Panc1 (cell line): ENCODE measurements around the gene KIAA2012. TPM values are rescaled to one million over a fixed set of nuclear protein-coding genes. Genes with fewer than 3 reads are reported as not detected.
A peak's percentile ranks its signal among the peaks of the same experiment; 100 is the strongest.

Experiments
- ATAC-seq: fragments of 200-7000 bp; cut with Tn5 transposase; 2 replicates; pipeline ENCODE4 v1.9.1; 2020; ENCODE audit warnings: mild to moderate bottlenecking, moderate library complexity
- BruUV-seq: library from RNA; stranded (reverse); fragments of 400-500 nt; replicated peaks from 2 replicates; lab custom pipeline; 2021; lab: Mats Ljungman, UMichigan
- CTCF ChIA-PET: fragments of 300-600 bp; sonication (Branson Sonifier 250); formaldehyde crosslinking; loops from one replicate; lab custom pipeline; 2022; ENCODE audit warnings: antibody characterized with exemption; lab: Charles Lee
- POLR2A ChIA-PET: fragments of 300-600 bp; sonication (Branson Sonifier 250); formaldehyde crosslinking; loops from one replicate; lab custom pipeline; 2022; ENCODE audit warnings: antibody characterized with exemption; lab: Charles Lee
- DNase-seq: peaks from one replicate; pipeline ENCODE4 v3.0.0-alpha.2; 2010; ENCODE audit warnings: low read depth, low spot score
- H3K27ac ChIP-seq: 2 replicates; pipeline ENCODE4 v1.5.1; 2011; ENCODE audit warnings: mild to moderate bottlenecking, low read length, inconsistent platforms
- H3K27me3 ChIP-seq: fragments of 200-500 bp; sonication (Bioruptor generic); 2 replicates; pipeline ENCODE4 v1.6.0; 2014; ENCODE audit warnings: low read length, inconsistent platforms; ENCODE audit not compliant: control insufficient read depth, insufficient read depth
- H3K36me3 ChIP-seq: fragments of 200-500 bp; sonication (Bioruptor generic); 2 replicates; pipeline ENCODE4 v1.5.1; 2014; ENCODE audit warnings: inconsistent platforms, mild to moderate bottlenecking, low read length, moderate library complexity; ENCODE audit not compliant: control insufficient read depth, insufficient read depth
- H3K4me1 ChIP-seq: 2 replicates; pipeline ENCODE4 v1.5.1; 2011; ENCODE audit warnings: inconsistent platforms, mild to moderate bottlenecking, low read length, moderate library complexity; ENCODE audit not compliant: control insufficient read depth, insufficient read depth
- H3K4me3 ChIP-seq, 2 experiments: 2 replicates each; pipeline ENCODE4 v1.5.1; 2011 to 2012; ENCODE audit warnings: low read depth in 2 of 2, low read length in 2 of 2, mild to moderate bottlenecking in 2 of 2, inconsistent platforms in 1 of 2, moderate library complexity in 1 of 2
- H3K9me3 ChIP-seq: fragments of 200-500 bp; sonication (Bioruptor generic); 2 replicates; pipeline ENCODE4 v1.5.1; 2014; ENCODE audit warnings: low read depth, mild to moderate bottlenecking, inconsistent platforms, low read length, moderate library complexity; ENCODE audit not compliant: control insufficient read depth, insufficient read depth
- CTCF ChIP-seq: fragments of 450-650 bp; IDR thresholded peaks from 2 replicates; pipeline ENCODE4 v1.5.1; 2017; ENCODE audit warnings: mild to moderate bottlenecking
- POLR2AphosphoS5 ChIP-seq: IDR thresholded peaks from 2 replicates; pipeline ENCODE4 v1.6.1; 2012; ENCODE audit warnings: mild to moderate bottlenecking, low read depth, low read length, moderate library complexity
- REST ChIP-seq, 2 experiments: IDR thresholded peaks; 2 replicates each; pipeline ENCODE4 v1.6.1; 2011 to 2012; ENCODE audit warnings: low read depth in 2 of 2, control low read depth in 1 of 2, low read length in 1 of 2, mild to moderate bottlenecking in 1 of 2, moderate library complexity in 1 of 2; ENCODE audit not compliant: insufficient read depth in 1 of 2
- SIN3A ChIP-seq: IDR thresholded peaks from 2 replicates; pipeline ENCODE4 v1.6.1; 2012; ENCODE audit warnings: low read depth, mild to moderate bottlenecking, low read length, moderate library complexity, borderline replicate concordance; ENCODE audit not compliant: insufficient read depth
- TCF7L2 ChIP-seq: IDR thresholded peaks from 2 replicates; pipeline ENCODE4 v1.6.1; 2011; ENCODE audit warnings: mild to moderate bottlenecking, low read depth, low read length, inconsistent platforms
- in situ Hi-C: cut with HindIII; loops from 2 replicates; pipeline ENCODE4 v1.10.0; 2016; ENCODE audit warnings: low sequenced_read_pairs, low pct_unique_long_range_greater_than_20kb
- intact Hi-C: fragments of 100-400 bp; cut with micrococcal nuclease; formaldehyde crosslinking; loops from one replicate; pipeline ENCODE4 v1.10.0; 2022; ENCODE audit not compliant: unreplicated experiment
- total RNA-seq: library from RNA; stranded (reverse); gene quantifications from one replicate; pipeline ENCODE4 v1.2.1, GENCODE V29; 2021; ENCODE audit not compliant: unreplicated experiment

KIAA2012 gene
- total RNA-seq, 1 experiment from 2014 or later, result not detected

DNA sequence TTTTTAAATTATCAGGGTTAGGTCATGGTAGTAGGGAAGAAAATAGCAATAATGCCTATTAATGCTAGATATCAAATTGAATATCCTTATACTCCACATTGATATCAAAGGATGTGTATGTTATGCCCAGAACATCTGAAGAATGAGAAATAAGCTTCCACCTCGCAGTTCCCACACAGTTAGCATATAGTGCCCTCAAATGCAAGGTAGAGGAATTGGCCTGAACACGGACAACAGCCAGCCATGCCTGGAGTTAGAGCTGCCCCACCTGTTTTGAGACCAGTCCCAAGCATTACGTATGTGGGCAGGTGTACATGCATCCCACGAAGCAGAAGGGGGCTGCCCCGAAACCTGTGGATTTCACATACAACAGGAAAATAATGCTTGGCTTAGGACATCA lies 85.7 kb downstream of the KIAA2012 start:
- no peak overlapping the region for H3K4me3 ChIP-seq
- no peaks in the 10 kb centered on the region for H3K27me3 ChIP-seq
- no TSS peak for BruUV-seq
- H3K27ac ChIP-seq, result no peak overlapping the region
- in situ Hi-C loops, result no loop called here
- no peaks in the 10 kb centered on the region for H3K36me3 ChIP-seq
- no peaks in the 10 kb centered on the region for H3K4me1 ChIP-seq
- no peaks in the 10 kb centered on the region for H3K9me3 ChIP-seq
- DNase-seq (no peak), ATAC-seq (peak; percentile 84)
- ChIA-PET CTCF (interaction anchor here (0.6 to 1.1 kb wide), 3 partner anchors 20 to 299 kb away, joined by 5 to 7 read pairs (median 5); no protein-coding TSS in a partner anchor), POLR2A (no interaction called here)
- intact Hi-C loops, result loop anchor here (5.0 kb wide), 1 partner anchor 296 kb away; no protein-coding TSS in a partner anchor
- TF ChIP-seq TCF7L2 (no peak), CTCF (peak; percentile 74)

GRCh38 chr2:202161151-202161835 lies 88.2 kb downstream of the KIAA2012 start:
- DNase-seq (no peak), ATAC-seq (peak; percentile 28; the same call in 1 of the 2 replicates)
- Histone ChIP-seq H3K36me3 (no peaks in the 10 kb centered on the region), H3K4me3 (no peak overlapping the region), H3K27me3 (no peaks in the 10 kb centered on the region), H3K9me3 (no peaks in the 10 kb centered on the region), H3K27ac (no peak overlapping the region), H3K4me1 (no peaks in the 10 kb centered on the region)
- intact Hi-C loops, result no loop called here
- no peak for TF ChIP-seq TCF7L2
- in situ Hi-C loops, result no loop called here
- CTCF ChIA-PET, result no interaction called here
- POLR2A ChIA-PET, result no interaction called here
- BruUV-seq, result no TSS peak

- POLR2A ChIA-PET, result no interaction called here
- H3K27me3 ChIP-seq, result no peaks in the 10 kb centered on the region
- in situ Hi-C loops (no loop called here), intact Hi-C loops (no loop called here)
- no peak overlapping the region for H3K27ac ChIP-seq
- ATAC-seq, result no peak
- CTCF ChIA-PET, result interaction anchor here (0.6 kb wide), 1 partner anchor 36 kb away, joined by 7 read pairs; no protein-coding TSS in a partner anchor
- H3K4me3 ChIP-seq, result no peak overlapping the region
- no peak for TF ChIP-seq REST (IDR thresholded peaks at IDR 0.05; ENCODE audit: insufficient read depth in 1 of 2, low read depth in 2 of 2, low read length in 1 of 2)
- no peak for TF ChIP-seq POLR2AphosphoS5
- TF ChIP-seq SIN3A, result no peak
- no peak for TF ChIP-seq CTCF
- TF ChIP-seq TCF7L2, result no peak
- BruUV-seq, result no TSS peak
- DNase-seq, result no peak
- no peaks in the 10 kb centered on the region for H3K36me3 ChIP-seq
- no peaks in the 10 kb centered on the region for H3K4me1 ChIP-seq
- no peaks in the 10 kb centered on the region for H3K9me3 ChIP-seq
These were observed 91.4 kb downstream of the KIAA2012 start for GRCh38 chr2:202164411-202164810.
